ENCODE data around the gene TMPRSS4.

GRCh38 chr11:118115048-118115447 lies 38.2 kb downstream of the TMPRSS4 start:
- TF ChIP-seq CTCF (IDR thresholded peaks at IDR 0.05) (no peak), POLR2A (IDR thresholded peaks at IDR 0.05) (no peak)
